Right lobe of liver (tissue), 6 donors: ENCODE measurements around the gene CDK5RAP1. TPM values are rescaled to one million over a fixed set of nuclear protein-coding genes. Genes with fewer than 3 reads are reported as not detected.

Experiments
- ATAC-seq, 4 donors: fragments of 200-7000 bp; cut with Tn5 transposase; one replicate each; pipeline ENCODE4 v1.9.1; 2020; ENCODE audit warnings: mild to moderate bottlenecking in 4 of 4, moderate library complexity in 4 of 4
- DNase-seq, 3 donors: peaks; one replicate each; pipeline ENCODE4 v3.0.0-alpha.2; 2020
- H3K27ac ChIP-seq, 3 donors: fragments of 200-600 bp; one replicate each; pipeline ENCODE4 v1.8.0; 2022
- H3K27me3 ChIP-seq, 2 donors: fragments of 200-600 bp; one replicate each; pipeline ENCODE4 v1.8.0; 2022
- H3K36me3 ChIP-seq, 4 donors: fragments of 200-600 bp; sonication (generic) in 1 of 4; one replicate each; pipeline versions ENCODE4 v1.5.1 to v1.8.0; 2017 to 2022; ENCODE audit warnings: control low read depth in 1 of 4
- H3K4me1 ChIP-seq, 4 donors: fragments of 200-600 bp; sonication (generic) in 1 of 4; one replicate each; pipeline versions ENCODE4 v1.5.1 to v1.8.0; 2017 to 2022; ENCODE audit warnings: control low read depth in 1 of 4
- H3K4me3 ChIP-seq, 3 donors: fragments of 200-600 bp; one replicate each; pipeline ENCODE4 v1.8.0; 2022
- H3K9me3 ChIP-seq, 4 donors: fragments of 200-600 bp; sonication (generic) in 1 of 4; one replicate each; pipeline versions ENCODE4 v1.5.1 to v1.8.0; 2017 to 2022; ENCODE audit warnings: control low read depth in 1 of 4
- CTCF ChIP-seq, 4 donors: fragments of 200-600 bp in 3 of 4; fragments of 450-650 bp in 1 of 4; IDR thresholded peaks; one replicate each; pipeline versions ENCODE4 v1.5.1 to v1.8.0; 2016 to 2022; ENCODE audit warnings: antibody characterized with exemption in 4 of 4, mild to moderate bottlenecking in 2 of 4
- POLR2A ChIP-seq: fragments of 450-650 bp; IDR thresholded peaks from one replicate; pipeline ENCODE4 v1.6.1; 2017; ENCODE audit warnings: antibody characterized with exemption, mild to moderate bottlenecking
- WGBS: methylation state at CpG from one replicate; pipeline ENCODE4 v1.1.6; 2018; ENCODE audit warnings: low coverage, low lambda C conversion rate; ENCODE audit not compliant: insufficient coverage; ENCODE audit errors: missing lambda C conversion rate; 5-methylcytosine and 5-hydroxymethylcytosine counted together
- intact Hi-C, 2 donors: fragments of 100-400 bp; cut with DNase I; formaldehyde crosslinking; loops; one replicate each; pipeline versions ENCODE4 v1.11.2 to v1.14.1; 2022
- total RNA-seq, 6 experiments: library from RNA; depleted of rRNA in 2 of 6; stranded (reverse); fragments of >200 nt in 2 of 6; fragmentation: NEBNext Ultra II Directional in 3 of 6; extraction: Animal tissue kit (Norgen Biotek cat#: 25700) in 3 of 6; gene quantifications; one replicate each; pipeline versions ENCODE4 v1.1.0 to v1.2.4, GENCODE V29; 2016 to 2023
- donor health status: DM: no; HTN: yes; CAD: no.
- donor health status: DM: no; HTN: no; CAD: no.
- donor health status: DM: no; HTN: no; CAD: no.
- donor health status: DM: no; HTN: yes; CAD: no.
- donor health status: DM: no; HTN: yes; CAD: no.

Gene CDK5RAP1
- total RNA-seq, 6 experiments from 2014 or later = 10.9 to 21.6 (median 14.0) TPM

- no peak overlapping the region for H3K4me3 ChIP-seq
- peaks cover 0 to 4% (median 0%) of the 10 kb centered on the region in 4 donors for H3K4me1 ChIP-seq
- DNase-seq (no peak), ATAC-seq (peak in 1 of 4 donors; percentile 26)
- H3K36me3 ChIP-seq = no peaks in the 10 kb centered on the region
- H3K9me3 ChIP-seq = no peaks in the 10 kb centered on the region
- WGBS = 86% methylated on average over 4 of the region's 11 CpGs
- TF ChIP-seq POLR2A = no peak
- TF ChIP-seq CTCF (IDR thresholded peaks at IDR 0.05) = no peak
- intact Hi-C loops = no loop called here
- no peaks in the 10 kb centered on the region for H3K27me3 ChIP-seq
- H3K27ac ChIP-seq = no peak overlapping the region
Measured at GRCh38 chr20:33348136-33348937, 53.0 kb downstream of the CDK5RAP1 start.

DNA sequence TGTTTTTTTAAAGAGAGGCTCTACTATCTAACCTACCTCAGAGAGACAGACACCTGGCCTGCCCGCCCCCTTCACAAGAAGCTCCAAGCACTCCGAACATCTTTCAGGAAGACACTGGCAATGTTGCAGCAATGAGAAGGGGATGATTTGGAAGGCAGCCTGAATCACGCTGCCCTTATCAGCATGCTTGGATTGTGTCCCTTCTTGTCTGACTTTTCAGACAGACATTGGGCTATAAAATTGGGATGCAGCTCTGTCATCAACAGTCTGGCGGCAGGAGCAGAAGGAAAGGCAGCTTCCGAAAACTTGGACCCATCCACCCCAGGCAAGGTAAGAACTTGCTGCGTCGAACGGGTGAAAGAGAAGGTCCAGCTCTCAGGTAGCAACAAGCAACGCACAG is 56.0 kb downstream of the CDK5RAP1 start:
- WGBS = 54% methylated on average over 6 of the region's 9 CpGs
- Histone ChIP-seq H3K27me3 (no peaks in the 10 kb centered on the region), H3K27ac (no peak overlapping the region), H3K4me3 (no peak overlapping the region), H3K4me1 (peaks cover 0 to 4% (median 0%) of the 10 kb centered on the region in 4 donors), H3K36me3 (no peaks in the 10 kb centered on the region), H3K9me3 (no peaks in the 10 kb centered on the region)
- no peak for ATAC-seq
- TF ChIP-seq POLR2A (no peak), CTCF (IDR thresholded peaks at IDR 0.05) (no peak)
- intact Hi-C loops = no loop called here
- no peak for DNase-seq

DNA sequence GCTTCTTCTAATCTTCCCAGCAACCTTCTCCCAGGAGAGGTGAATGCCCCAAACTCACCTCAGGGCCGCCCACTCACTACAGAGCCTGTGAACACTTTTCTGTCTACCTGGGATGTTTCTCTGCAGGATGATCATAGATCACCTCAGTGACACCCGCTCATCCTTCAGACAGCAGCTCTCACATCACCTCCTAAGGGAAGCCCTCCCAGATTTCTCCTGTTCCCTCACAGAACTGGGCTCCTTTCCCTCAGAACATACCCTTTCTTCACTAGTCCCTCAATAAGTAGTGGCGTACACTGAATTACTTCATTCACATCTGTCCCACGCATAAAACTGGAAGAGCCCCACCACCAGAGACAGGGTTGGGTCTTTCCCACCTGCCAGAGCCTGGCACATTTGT is 57.8 kb downstream of the CDK5RAP1 start:
- Histone ChIP-seq H3K4me1 (peaks cover 0 to 4% (median 0%) of the 10 kb centered on the region in 4 donors), H3K9me3 (no peaks in the 10 kb centered on the region), H3K36me3 (no peaks in the 10 kb centered on the region), H3K27ac (no peak overlapping the region), H3K4me3 (no peak overlapping the region), H3K27me3 (no peaks in the 10 kb centered on the region)
- ATAC-seq = no peak
- DNase-seq = no peak
- TF ChIP-seq POLR2A (no peak), CTCF (IDR thresholded peaks at IDR 0.05) (no peak)
- 96% methylated on average over 2 of the region's 4 CpGs for WGBS
- intact Hi-C loops = no loop called here

GRCh38 chr20:33339515-33340058 is 61.7 kb downstream of the CDK5RAP1 start:
- DNase-seq (no peak), ATAC-seq (no peak)
- TF ChIP-seq CTCF (IDR thresholded peaks at IDR 0.05) (no peak), POLR2A (no peak)
- Histone ChIP-seq H3K36me3 (no peaks in the 10 kb centered on the region), H3K4me3 (no peak overlapping the region), H3K9me3 (no peaks in the 10 kb centered on the region), H3K27me3 (no peaks in the 10 kb centered on the region), H3K27ac (no peak overlapping the region), H3K4me1 (peaks cover 0 to 4% (median 0%) of the 10 kb centered on the region in 4 donors)
- intact Hi-C loops = no loop called here
- 53% methylated on average over 5 of the region's 8 CpGs for WGBS
